ENCODE measurements around the gene PHETA1.
"Not testable (repeated sequence)": the region's sequence is repeated elsewhere in the genome, so short reads cannot be mapped to it uniquely, and the experiment has no call there.

PHETA1 gene

DNA sequence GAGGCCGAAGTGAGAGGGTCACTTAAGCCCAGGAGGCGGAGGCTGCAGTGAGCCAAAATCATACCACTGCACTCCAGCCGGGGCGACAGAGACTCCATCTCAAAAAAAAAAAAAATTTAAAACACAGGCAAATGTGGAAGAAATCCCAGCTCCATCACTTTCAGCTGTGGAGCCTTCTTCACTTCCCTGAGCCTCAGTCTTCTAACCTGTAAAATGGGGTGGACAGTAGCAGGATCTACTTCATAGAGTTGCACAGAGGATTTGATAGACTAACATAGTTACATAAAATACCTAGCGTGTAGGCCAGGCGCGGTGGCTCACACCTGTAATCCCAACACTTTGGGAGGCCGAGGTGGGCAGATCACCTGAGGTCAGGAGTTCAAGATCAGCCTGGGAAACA, 26.5 kb downstream of the PHETA1 start:
- H3K9ac ChIP-seq (ENCODE audit: low read length), result no peak overlapping the region
- H3K27me3 ChIP-seq (replicated peaks; ENCODE audit: control insufficient read depth, insufficient read depth, low read length), result peaks cover 11% of the 10 kb centered on the region
- no peak overlapping the region for H3K4me3 ChIP-seq (ENCODE audit: low read length)
- no peaks in the 10 kb centered on the region for H3K9me3 ChIP-seq (ENCODE audit: control insufficient read depth, low read length)
- no peaks in the 10 kb centered on the region for H3K4me1 ChIP-seq (ENCODE audit: control insufficient read depth, insufficient read depth, low read length)
- H3K36me3 ChIP-seq (ENCODE audit: control insufficient read depth, insufficient read depth, low read length, severe bottlenecking), result no peaks in the 10 kb centered on the region
- DNase-seq (ENCODE audit: low read depth), result no peak

DNA sequence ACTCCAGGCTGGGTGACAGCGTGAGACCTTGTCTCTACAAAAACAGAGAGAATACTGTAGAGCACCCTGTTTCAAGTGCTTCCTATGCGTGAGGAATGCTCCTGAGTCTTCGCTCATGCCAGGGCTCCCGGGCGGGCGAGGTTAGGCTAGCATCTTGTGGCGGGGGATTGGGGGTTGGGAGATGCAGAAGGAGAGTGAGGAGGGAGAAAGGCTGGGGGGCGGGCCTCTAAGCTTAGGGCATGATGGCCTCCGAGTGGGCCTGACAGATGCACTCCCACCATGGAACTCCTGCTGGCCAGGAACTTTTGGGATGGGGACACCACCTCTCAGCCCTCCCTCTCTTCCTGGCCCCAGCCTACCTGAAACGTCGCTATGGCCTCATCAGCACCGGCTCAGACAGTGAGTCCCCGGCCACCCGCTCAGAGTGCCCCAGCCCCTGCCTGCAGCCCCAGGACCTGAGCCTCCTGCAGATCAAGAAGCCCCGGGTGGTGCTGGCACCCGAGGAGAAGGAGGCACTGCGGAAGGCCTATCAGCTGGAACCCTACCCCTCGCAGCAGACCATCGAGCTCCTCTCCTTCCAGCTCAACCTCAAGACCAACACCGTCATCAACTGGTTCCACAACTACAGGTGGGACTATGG, 27.3 kb downstream of the PHETA1 start:
- H3K4me3 ChIP-seq (ENCODE audit: low read length), result no peak overlapping the region
- no peaks in the 10 kb centered on the region for H3K9me3 ChIP-seq (ENCODE audit: control insufficient read depth, low read length)
- DNase-seq (ENCODE audit: low read depth), result no peak
- no peaks in the 10 kb centered on the region for H3K36me3 ChIP-seq (ENCODE audit: control insufficient read depth, insufficient read depth, low read length, severe bottlenecking)
- no peaks in the 10 kb centered on the region for H3K4me1 ChIP-seq (ENCODE audit: control insufficient read depth, insufficient read depth, low read length)
- peaks cover 11% of the 10 kb centered on the region for H3K27me3 ChIP-seq (replicated peaks; ENCODE audit: control insufficient read depth, insufficient read depth, low read length)
- no peak overlapping the region for H3K9ac ChIP-seq (ENCODE audit: low read length)

GRCh38 chr12:111340680-111341079, 28.2 kb downstream of the PHETA1 start:
- DNase-seq (ENCODE audit: low read depth); H3K9me3 ChIP-seq (ENCODE audit: control insufficient read depth, low read length); H3K9ac ChIP-seq (ENCODE audit: low read length); H3K36me3 ChIP-seq (ENCODE audit: control insufficient read depth, insufficient read depth, low read length, severe bottlenecking); H3K4me1 ChIP-seq (ENCODE audit: control insufficient read depth, insufficient read depth, low read length); H3K4me3 ChIP-seq (ENCODE audit: low read length): not testable (repeated sequence)
- peaks cover 11% of the 10 kb centered on the region for H3K27me3 ChIP-seq (replicated peaks; ENCODE audit: control insufficient read depth, insufficient read depth, low read length)

GRCh38 chr12:111340231-111340630, 28.7 kb downstream of the PHETA1 start:
- Histone ChIP-seq H3K36me3 (ENCODE audit: control insufficient read depth, insufficient read depth, low read length, severe bottlenecking) (no peaks in the 10 kb centered on the region), H3K9ac (ENCODE audit: low read length) (no peak overlapping the region), H3K4me1 (ENCODE audit: control insufficient read depth, insufficient read depth, low read length) (no peaks in the 10 kb centered on the region), H3K4me3 (ENCODE audit: low read length) (no peak overlapping the region), H3K27me3 (replicated peaks; ENCODE audit: control insufficient read depth, insufficient read depth, low read length) (peaks cover 11% of the 10 kb centered on the region), H3K9me3 (ENCODE audit: control insufficient read depth, low read length) (no peaks in the 10 kb centered on the region)
- no peak for DNase-seq (ENCODE audit: low read depth)

GRCh38 chr12:111339321-111339938, 29.5 kb downstream of the PHETA1 start:
- H3K4me3 ChIP-seq (ENCODE audit: low read length), result no peak overlapping the region
- no peak for DNase-seq (ENCODE audit: low read depth)

GRCh38 chr12:111338096-111338495, 30.8 kb downstream of the PHETA1 start:
- Histone ChIP-seq H3K4me1 (ENCODE audit: control insufficient read depth, insufficient read depth, low read length) (no peaks in the 10 kb centered on the region), H3K4me3 (ENCODE audit: low read length) (no peak overlapping the region), H3K9ac (ENCODE audit: low read length) (no peak overlapping the region), H3K27me3 (replicated peaks; ENCODE audit: control insufficient read depth, insufficient read depth, low read length) (peaks cover 21% of the 10 kb centered on the region), H3K36me3 (ENCODE audit: control insufficient read depth, insufficient read depth, low read length, severe bottlenecking) (no peaks in the 10 kb centered on the region), H3K9me3 (ENCODE audit: control insufficient read depth, low read length) (no peaks in the 10 kb centered on the region)
- DNase-seq (ENCODE audit: low read depth), result no peak

More at GRCh38 chr12:111339321-111339938, 29.5 kb downstream of the PHETA1 start:
- Histone ChIP-seq H3K9ac (ENCODE audit: low read length) (no peak overlapping the region), H3K4me1 (ENCODE audit: control insufficient read depth, insufficient read depth, low read length) (no peaks in the 10 kb centered on the region), H3K36me3 (ENCODE audit: control insufficient read depth, insufficient read depth, low read length, severe bottlenecking) (no peaks in the 10 kb centered on the region), H3K27me3 (replicated peaks; ENCODE audit: control insufficient read depth, insufficient read depth, low read length) (peaks cover 12% of the 10 kb centered on the region), H3K9me3 (ENCODE audit: control insufficient read depth, low read length) (no peaks in the 10 kb centered on the region)

DNA sequence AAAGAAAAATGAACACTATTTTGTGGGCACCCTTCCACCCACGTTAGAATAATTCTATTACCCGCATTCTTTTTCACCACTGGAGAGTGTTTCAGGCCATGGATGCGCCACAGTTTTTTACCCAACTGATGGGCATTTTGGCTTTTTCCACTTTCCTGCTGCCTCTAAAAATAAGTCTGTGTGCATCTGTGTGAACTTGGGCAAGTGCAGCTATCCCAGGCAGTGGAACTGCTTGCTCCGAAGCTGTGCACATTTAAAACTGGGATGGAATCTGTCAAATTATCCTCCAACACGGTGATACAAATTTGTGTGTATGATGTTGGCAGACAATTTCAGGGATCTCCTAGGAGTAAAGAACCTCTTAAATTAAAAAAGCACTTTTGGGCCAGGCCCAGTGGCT, 31.5 kb downstream of the PHETA1 start:
- H3K36me3 ChIP-seq (ENCODE audit: control insufficient read depth, insufficient read depth, low read length, severe bottlenecking), result no peaks in the 10 kb centered on the region
- no peak overlapping the region for H3K9ac ChIP-seq (ENCODE audit: low read length)
- H3K9me3 ChIP-seq (ENCODE audit: control insufficient read depth, low read length), result no peaks in the 10 kb centered on the region
- H3K4me1 ChIP-seq (ENCODE audit: control insufficient read depth, insufficient read depth, low read length), result no peaks in the 10 kb centered on the region
- H3K4me3 ChIP-seq (ENCODE audit: low read length), result no peak overlapping the region
- no peak for DNase-seq (ENCODE audit: low read depth)
- peaks cover 22% of the 10 kb centered on the region for H3K27me3 ChIP-seq (replicated peaks; ENCODE audit: control insufficient read depth, insufficient read depth, low read length)

DNA sequence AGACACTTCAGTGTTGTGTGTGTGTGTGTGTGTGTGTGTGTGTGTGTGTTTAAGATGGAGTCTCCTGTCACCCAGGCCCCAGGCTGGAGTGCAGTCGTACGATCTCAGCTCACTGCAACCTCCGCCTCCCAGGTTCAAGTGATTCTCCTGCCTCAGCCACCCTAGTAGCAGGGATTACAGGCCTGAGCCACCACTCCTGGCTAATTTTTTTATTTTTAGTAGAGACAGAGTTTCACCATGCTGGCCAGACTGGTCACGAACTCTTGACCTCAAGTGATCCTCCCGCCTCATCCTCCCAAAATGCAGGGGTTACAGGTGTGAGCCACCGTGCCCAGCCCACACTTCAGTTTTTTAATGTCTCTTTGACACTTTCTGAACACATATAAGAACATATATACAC, 32.5 kb downstream of the PHETA1 start:
- not testable (repeated sequence) for DNase-seq (ENCODE audit: low read depth); H3K4me1 ChIP-seq (ENCODE audit: control insufficient read depth, insufficient read depth, low read length); H3K9me3 ChIP-seq (ENCODE audit: control insufficient read depth, low read length); H3K9ac ChIP-seq (ENCODE audit: low read length); H3K36me3 ChIP-seq (ENCODE audit: control insufficient read depth, insufficient read depth, low read length, severe bottlenecking); H3K4me3 ChIP-seq (ENCODE audit: low read length)
- H3K27me3 ChIP-seq (replicated peaks; ENCODE audit: control insufficient read depth, insufficient read depth, low read length), result peaks cover 24% of the 10 kb centered on the region

DNA sequence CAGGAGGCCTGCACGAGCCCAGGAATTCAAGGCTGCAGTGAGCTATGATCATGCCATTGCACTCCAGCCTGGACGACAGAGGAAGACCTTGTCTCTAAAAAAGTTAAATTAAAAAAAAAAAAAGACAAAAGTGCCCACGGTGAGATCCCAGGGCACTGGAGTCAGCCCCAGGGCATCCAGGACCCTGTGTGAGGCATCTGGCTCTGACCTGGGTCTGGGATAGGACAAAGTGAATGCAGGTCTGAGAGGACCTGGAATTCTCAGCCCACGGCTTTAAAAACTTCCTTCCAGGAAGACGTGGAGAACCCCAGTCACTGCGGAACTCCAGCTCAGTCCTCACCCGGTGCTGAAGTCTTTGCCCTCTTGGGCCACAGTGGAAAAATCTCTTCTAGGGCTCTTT, 33.1 kb downstream of the PHETA1 start:
- H3K4me1 ChIP-seq (ENCODE audit: control insufficient read depth, insufficient read depth, low read length), result no peaks in the 10 kb centered on the region
- no peak overlapping the region for H3K9ac ChIP-seq (ENCODE audit: low read length)
- no peak for DNase-seq (ENCODE audit: low read depth)
- H3K9me3 ChIP-seq (ENCODE audit: control insufficient read depth, low read length), result no peaks in the 10 kb centered on the region
- no peaks in the 10 kb centered on the region for H3K36me3 ChIP-seq (ENCODE audit: control insufficient read depth, insufficient read depth, low read length, severe bottlenecking)
- H3K4me3 ChIP-seq (ENCODE audit: low read length), result no peak overlapping the region
- peaks cover 20% of the 10 kb centered on the region for H3K27me3 ChIP-seq (replicated peaks; ENCODE audit: control insufficient read depth, insufficient read depth, low read length)

- not testable (repeated sequence) for DNase-seq (ENCODE audit: low read depth); H3K36me3 ChIP-seq (ENCODE audit: control insufficient read depth, insufficient read depth, low read length, severe bottlenecking); H3K4me3 ChIP-seq (ENCODE audit: low read length); H3K4me1 ChIP-seq (ENCODE audit: control insufficient read depth, insufficient read depth, low read length); H3K9ac ChIP-seq (ENCODE audit: low read length); H3K9me3 ChIP-seq (ENCODE audit: control insufficient read depth, low read length)
- peaks cover 20% of the 10 kb centered on the region for H3K27me3 ChIP-seq (replicated peaks; ENCODE audit: control insufficient read depth, insufficient read depth, low read length)
Measured at GRCh38 chr12:111335301-111335700, 33.6 kb downstream of the PHETA1 start.

DNA sequence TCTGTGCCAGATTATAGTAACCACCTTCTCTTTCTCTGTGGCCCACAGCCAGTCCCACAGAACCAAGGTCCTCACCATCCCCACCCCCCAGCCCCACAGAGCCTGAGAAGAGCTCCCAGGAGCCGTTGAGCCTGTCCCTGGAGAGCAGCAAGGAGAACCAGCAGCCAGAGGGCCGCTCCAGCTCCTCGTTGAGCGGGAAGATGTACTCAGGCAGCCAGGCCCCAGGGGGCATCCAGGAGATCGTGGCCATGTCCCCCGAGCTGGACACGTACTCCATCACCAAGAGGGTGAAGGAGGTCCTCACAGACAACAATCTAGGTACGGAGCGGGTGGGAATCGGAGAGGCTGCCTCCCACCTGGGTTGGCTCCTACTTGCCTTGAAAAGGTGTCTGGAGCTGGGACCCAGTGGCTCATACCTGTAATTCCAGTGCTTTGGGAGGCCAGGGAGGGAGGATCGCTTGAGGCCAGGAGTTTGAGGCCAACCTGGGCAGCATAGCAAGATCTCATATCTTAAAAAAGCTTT, 34.4 kb downstream of the PHETA1 start:
- H3K4me3 ChIP-seq (ENCODE audit: low read length), result no peak overlapping the region
- no peaks in the 10 kb centered on the region for H3K9me3 ChIP-seq (ENCODE audit: control insufficient read depth, low read length)
- H3K27me3 ChIP-seq (replicated peaks; ENCODE audit: control insufficient read depth, insufficient read depth, low read length), result peaks cover 25% of the 10 kb centered on the region
- no peak for DNase-seq (ENCODE audit: low read depth)
- H3K36me3 ChIP-seq (ENCODE audit: control insufficient read depth, insufficient read depth, low read length, severe bottlenecking), result no peaks in the 10 kb centered on the region
- no peak overlapping the region for H3K9ac ChIP-seq (ENCODE audit: low read length)
- H3K4me1 ChIP-seq (ENCODE audit: control insufficient read depth, insufficient read depth, low read length), result no peaks in the 10 kb centered on the region
